MCF 10A (cell line): ENCODE results near the gene BPNT1. TPM values are rescaled to one million over a fixed set of nuclear protein-coding genes. Genes with fewer than 3 reads are reported as not detected.
A peak's percentile ranks its signal among the peaks of the same experiment; 100 is the strongest.

Source experiments
- BruUV-seq: library from RNA; stranded (reverse); fragments of 400-500 nt; replicated peaks from 2 replicates; lab custom pipeline; 2021; lab: Mats Ljungman, UMichigan
- CTCF ChIA-PET: fragments of 300-600 bp; sonication (Branson Sonifier 250); formaldehyde crosslinking; extraction: SDS; loops from one replicate; lab custom pipeline; 2021; ENCODE audit warnings: antibody characterized with exemption, inconsistent platforms; lab: Yijun Ruan, JAX
- POLR2A ChIA-PET: fragments of 300-600, 350-650 bp; sonication (Branson Sonifier 250); formaldehyde crosslinking; extraction: SDS; loops from one replicate; lab custom pipeline; 2020; ENCODE audit warnings: antibody characterized with exemption, inconsistent platforms; lab: Yijun Ruan, JAX
- DNase-seq: peaks from one replicate; pipeline ENCODE4 v3.0.0-alpha.2; 2018; ENCODE audit not compliant: unreplicated experiment
- H3K27ac Mint-ChIP-seq: one replicate; pipeline ENCODE4 v1.8.0; 2022; ENCODE audit warnings: mild to moderate bottlenecking, low read depth, mixed read lengths; ENCODE audit not compliant: unreplicated experiment
- H3K27me3 Mint-ChIP-seq: one replicate; pipeline ENCODE4 v1.8.0; 2022; ENCODE audit warnings: mixed read lengths; ENCODE audit not compliant: insufficient read depth, unreplicated experiment
- H3K36me3 Mint-ChIP-seq: one replicate; pipeline ENCODE4 v1.8.0; 2022; ENCODE audit warnings: mild to moderate bottlenecking, moderate library complexity, mixed read lengths; ENCODE audit not compliant: insufficient read depth, unreplicated experiment
- H3K4me1 Mint-ChIP-seq: one replicate; pipeline ENCODE4 v1.8.0; 2022; ENCODE audit warnings: mixed read lengths; ENCODE audit not compliant: insufficient read depth, unreplicated experiment
- H3K4me3 Mint-ChIP-seq: one replicate; pipeline ENCODE4 v1.8.0; 2022; ENCODE audit warnings: mild to moderate bottlenecking, moderate library complexity, mixed read lengths; ENCODE audit not compliant: unreplicated experiment
- H3K9me3 Mint-ChIP-seq: one replicate; pipeline ENCODE4 v1.8.0; 2022; ENCODE audit warnings: mixed read lengths; ENCODE audit not compliant: unreplicated experiment
- intact Hi-C: fragments of 100-400 bp; cut with micrococcal nuclease; formaldehyde crosslinking; loops from 2 replicates; pipeline ENCODE4 v1.14.1; 2022
- total RNA-seq: library from RNA; stranded (reverse); gene quantifications from 2 replicates; pipeline ENCODE4 v1.2.3, GENCODE V29; 2022
- TF ChIP-seq, protein P1 (sequence below): fragments of 200-600 bp; IDR thresholded peaks from one replicate; pipeline ENCODE4 v1.8.0; 2022; ENCODE audit warnings: antibody characterized with exemption, mild to moderate bottlenecking; ENCODE audit not compliant: unreplicated experiment

Gene BPNT1
- total RNA-seq, 1 experiment from 2014 or later = 39.2 TPM

DNA sequence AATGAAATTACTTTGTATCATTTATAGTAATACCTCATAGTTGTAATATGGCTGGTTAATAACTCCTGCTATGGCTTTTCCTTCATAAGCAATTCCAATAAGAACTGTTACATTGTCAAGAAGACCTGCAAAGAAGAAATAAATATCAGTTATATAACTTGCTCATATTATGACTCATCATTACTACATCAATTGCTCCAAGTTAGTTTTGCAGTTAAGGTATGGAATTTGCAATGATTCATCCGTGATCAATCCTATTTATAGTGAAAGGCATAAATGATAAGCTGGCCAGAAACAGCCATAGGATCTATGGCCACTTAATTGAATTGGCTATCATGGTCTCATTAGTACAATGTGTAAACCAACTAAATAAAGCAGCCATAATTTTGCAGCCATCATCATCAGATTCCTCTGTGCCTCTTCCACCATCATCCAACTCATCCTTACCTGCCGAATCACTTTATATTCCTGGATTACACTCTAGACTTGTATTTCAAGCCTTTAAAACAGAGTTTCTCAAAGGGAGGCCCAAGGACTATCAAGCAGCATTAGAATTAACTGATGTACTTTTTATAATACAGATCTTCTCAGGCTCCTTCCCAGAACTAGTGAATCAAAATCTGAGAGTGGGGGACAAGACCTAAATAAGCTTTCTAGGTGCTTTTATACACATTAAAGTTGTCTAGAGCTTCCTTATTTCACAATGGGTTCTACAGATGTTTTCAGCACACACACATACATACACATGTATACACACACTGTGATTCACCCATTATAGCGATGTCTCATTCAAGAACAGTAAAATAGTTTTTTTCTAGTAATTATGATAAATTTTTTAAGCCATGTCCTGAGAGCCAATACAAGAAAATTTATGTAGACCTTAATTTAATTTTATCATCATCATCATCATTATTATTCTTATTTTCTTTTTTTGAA, 22.1 kb downstream of the BPNT1 start:
- Mint-ChIP-seq H3K27me3 (no peaks in the 10 kb centered on the region), H3K4me3 (no peak overlapping the region), H3K4me1 (peaks cover 6% of the 10 kb centered on the region), H3K9me3 (no peaks in the 10 kb centered on the region), H3K36me3 (peaks cover 73% of the 10 kb centered on the region), H3K27ac (peak overlapping the region; percentile 44)
- TF ChIP-seq, protein P1, sequence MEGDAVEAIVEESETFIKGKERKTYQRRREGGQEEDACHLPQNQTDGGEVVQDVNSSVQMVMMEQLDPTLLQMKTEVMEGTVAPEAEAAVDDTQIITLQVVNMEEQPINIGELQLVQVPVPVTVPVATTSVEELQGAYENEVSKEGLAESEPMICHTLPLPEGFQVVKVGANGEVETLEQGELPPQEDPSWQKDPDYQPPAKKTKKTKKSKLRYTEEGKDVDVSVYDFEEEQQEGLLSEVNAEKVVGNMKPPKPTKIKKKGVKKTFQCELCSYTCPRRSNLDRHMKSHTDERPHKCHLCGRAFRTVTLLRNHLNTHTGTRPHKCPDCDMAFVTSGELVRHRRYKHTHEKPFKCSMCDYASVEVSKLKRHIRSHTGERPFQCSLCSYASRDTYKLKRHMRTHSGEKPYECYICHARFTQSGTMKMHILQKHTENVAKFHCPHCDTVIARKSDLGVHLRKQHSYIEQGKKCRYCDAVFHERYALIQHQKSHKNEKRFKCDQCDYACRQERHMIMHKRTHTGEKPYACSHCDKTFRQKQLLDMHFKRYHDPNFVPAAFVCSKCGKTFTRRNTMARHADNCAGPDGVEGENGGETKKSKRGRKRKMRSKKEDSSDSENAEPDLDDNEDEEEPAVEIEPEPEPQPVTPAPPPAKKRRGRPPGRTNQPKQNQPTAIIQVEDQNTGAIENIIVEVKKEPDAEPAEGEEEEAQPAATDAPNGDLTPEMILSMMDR = no peak
- CTCF ChIA-PET = interaction anchor here (0.6 to 1.2 kb wide), 3 partner anchors 27 to 56 kb away, joined by 3 to 5 read pairs (median 3); partner anchors contain the start of gene IARS2
- peak; percentile 33 for DNase-seq
- POLR2A ChIA-PET = interaction anchor here (0.6 to 2.1 kb wide), 6 partner anchors 11 to 26 kb away, joined by 3 to 7 read pairs (median 4); partner anchors contain the start of genes BPNT1, EPRS1 and IARS2
- BruUV-seq = no TSS peak
- intact Hi-C loops = no loop called here

DNA sequence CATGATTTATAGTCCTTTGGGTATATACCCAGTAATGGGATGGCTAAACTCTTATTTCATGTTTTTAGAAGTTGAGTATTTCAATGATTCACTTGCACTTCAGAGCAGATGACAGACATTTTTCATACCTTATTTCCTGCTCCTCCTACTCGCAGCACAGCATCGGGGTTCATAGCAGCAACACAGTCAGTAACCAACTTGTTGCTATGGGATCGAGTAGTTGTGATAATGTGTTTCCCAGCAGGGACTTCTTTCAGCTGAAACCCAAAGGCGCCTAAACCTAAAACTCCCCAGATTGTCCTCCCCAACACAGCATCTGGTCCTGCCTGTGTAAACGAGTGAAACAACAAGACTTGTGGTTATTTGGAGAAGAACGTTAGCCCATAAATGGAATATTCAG, 27.0 kb downstream of the BPNT1 start:
- Mint-ChIP-seq H3K36me3 (peaks cover 67% of the 10 kb centered on the region), H3K4me3 (no peak overlapping the region), H3K9me3 (no peaks in the 10 kb centered on the region), H3K4me1 (peaks cover 4% of the 10 kb centered on the region), H3K27ac (no peak overlapping the region), H3K27me3 (no peaks in the 10 kb centered on the region)
- BruUV-seq = no TSS peak
- no peak for DNase-seq
- intact Hi-C loops = no loop called here
- TF ChIP-seq, protein P1 = no peak
- ChIA-PET POLR2A (no interaction called here), CTCF (no interaction called here)

DNA sequence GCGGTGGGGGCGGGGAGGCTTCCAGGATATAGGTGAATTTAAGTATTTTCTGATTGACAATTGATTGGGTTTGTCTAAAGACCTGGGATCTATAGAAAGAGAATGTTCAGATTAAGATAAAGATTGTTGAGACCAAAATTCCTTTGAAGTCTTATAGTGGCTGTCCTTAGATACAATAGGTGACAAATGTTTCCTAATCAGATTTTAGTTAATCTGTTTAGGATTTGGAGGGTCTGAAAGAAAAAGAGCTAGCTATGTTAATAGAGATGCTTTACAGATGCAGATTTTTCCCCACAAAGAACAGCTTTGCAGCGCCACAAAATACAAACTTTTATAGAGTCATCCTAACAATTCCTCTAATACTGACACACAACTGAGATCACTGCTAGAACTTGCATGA, 28.7 kb downstream of the BPNT1 start:
- BruUV-seq = no TSS peak
- TF ChIP-seq, protein P1 = no peak
- ChIA-PET CTCF (interaction anchor here (0.7 to 1.1 kb wide), 4 partner anchors 10 to 52 kb away, joined by 3 to 4 read pairs (median 3); partner anchors contain the start of gene BPNT1), POLR2A (no interaction called here)
- Mint-ChIP-seq H3K9me3 (no peaks in the 10 kb centered on the region), H3K4me1 (no peaks in the 10 kb centered on the region), H3K4me3 (no peak overlapping the region), H3K27ac (peak overlapping the region; percentile 6), H3K27me3 (no peaks in the 10 kb centered on the region), H3K36me3 (peaks cover 76% of the 10 kb centered on the region)
- intact Hi-C loops = no loop called here
- DNase-seq = no peak

DNA sequence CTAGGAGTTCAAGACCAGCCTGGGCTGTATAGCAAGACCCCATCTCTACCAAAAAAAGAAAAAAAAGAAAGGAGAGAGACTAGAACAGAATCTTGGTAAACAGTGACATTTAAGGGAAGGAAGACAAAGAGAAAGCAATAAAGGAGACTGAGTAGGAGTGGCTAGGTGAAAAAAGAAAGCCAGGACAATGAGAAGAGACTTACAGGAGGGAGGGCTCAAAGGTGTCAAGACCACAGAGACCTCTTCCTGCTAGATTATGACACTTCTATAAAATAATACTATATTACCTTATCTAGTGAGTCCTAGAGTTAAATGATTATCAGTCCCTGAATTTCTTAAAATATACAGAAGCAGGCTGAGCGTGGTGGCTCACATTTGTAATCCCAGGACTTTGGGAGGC, 33.2 kb downstream of the BPNT1 start:
- no peak for DNase-seq
- peaks cover 54% of the 10 kb centered on the region for H3K36me3 Mint-ChIP-seq
- no TSS peak for BruUV-seq
- H3K4me3 Mint-ChIP-seq = no peak overlapping the region
- H3K27me3 Mint-ChIP-seq = no peaks in the 10 kb centered on the region
- H3K27ac Mint-ChIP-seq = no peak overlapping the region
- intact Hi-C loops = no loop called here
- ChIA-PET POLR2A (interaction anchor here (1.1 kb wide), 1 partner anchor 10 kb away, joined by 3 read pairs; the partner anchor contains the start of gene EPRS1), CTCF (interaction anchor here (0.6 kb wide), 1 partner anchor 25 kb away, joined by 3 read pairs; no protein-coding TSS in a partner anchor)
- H3K9me3 Mint-ChIP-seq = no peaks in the 10 kb centered on the region
- no peaks in the 10 kb centered on the region for H3K4me1 Mint-ChIP-seq
- TF ChIP-seq, protein P1 = no peak
